Regular cardiac myocyte (primary cell): ENCODE data around the gene TEX13B. TPM values are rescaled to one million over a fixed set of nuclear protein-coding genes. Genes with fewer than 3 reads are reported as not detected.

Source experiments
- total RNA-seq: library from RNA; depleted of rRNA; stranded (reverse); fragments of >200 nt; gene quantifications from 2 replicates; pipeline ENCODE4 v1.2.3, GENCODE V29; 2014

The TEX13B gene, protein sequence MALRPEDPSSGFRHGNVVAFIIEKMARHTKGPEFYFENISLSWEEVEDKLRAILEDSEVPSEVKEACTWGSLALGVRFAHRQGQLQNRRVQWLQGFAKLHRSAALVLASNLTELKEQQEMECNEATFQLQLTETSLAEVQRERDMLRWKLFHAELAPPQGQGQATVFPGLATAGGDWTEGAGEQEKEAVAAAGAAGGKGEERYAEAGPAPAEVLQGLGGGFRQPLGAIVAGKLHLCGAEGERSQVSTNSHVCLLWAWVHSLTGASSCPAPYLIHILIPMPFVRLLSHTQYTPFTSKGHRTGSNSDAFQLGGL
- not detected in 2 replicates for total RNA-seq

DNA sequence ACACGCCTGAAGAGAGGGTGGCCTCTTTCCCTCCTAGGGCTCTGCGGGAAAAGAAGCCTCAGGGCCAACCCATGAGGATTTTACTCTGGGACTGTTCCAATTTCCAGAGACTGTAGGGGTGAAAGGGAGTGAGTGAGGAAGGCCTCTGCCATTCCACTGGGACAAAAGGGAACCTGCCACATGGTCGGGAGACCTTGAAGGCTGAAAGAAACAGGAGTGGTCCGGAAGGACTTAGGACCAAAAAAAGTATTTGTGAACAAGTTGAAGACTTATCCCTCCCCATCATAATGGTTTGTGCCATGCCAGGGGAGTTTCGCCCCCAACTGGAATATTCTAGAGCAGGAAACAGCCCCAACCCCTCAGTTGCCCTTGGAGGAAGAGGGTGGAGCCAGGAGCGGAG, at the start of gene TEX13B:
TSS of gene TEX13B (minus strand) at position 15 of the 400 bp plus-strand sequence. CDS start 243 bp downstream, outside the sequence.

Other genes starting within 250 kb of the TEX13B start
- gene TSC22D3, start 206.6 kb downstream of the TEX13B start, total RNA-seq, result 15.9 and 27.9 TPM in 2 replicates
- gene NCBP2L, start 204.6 kb downstream of the TEX13B start, total RNA-seq, result not detected in 2 replicates
- 7.7 and 22.3 TPM in 2 replicates for gene MID2, start 156.5 kb downstream of the TEX13B start, total RNA-seq
- under 0.01 TPM in 2 replicates for gene VSIG1, start 62.7 kb upstream of the TEX13B start, total RNA-seq
- gene PSMD10, start 109.2 kb upstream of the TEX13B start, total RNA-seq, result 140 and 160 TPM in 2 replicates
- gene ATG4A, start 109.4 kb upstream of the TEX13B start, total RNA-seq, result 21.4 and 33.4 TPM in 2 replicates